GM19372 (cell line): ENCODE data around the gene OR1K1.
"Not testable (repeated sequence)": the region's sequence is repeated elsewhere in the genome, so short reads cannot be mapped to it uniquely, and the experiment has no call there.

Experiments
- ATAC-seq: cut with Tn5 transposase; IDR thresholded peaks from one replicate; pipeline ENCODE4 v1.9.1; 2021; ENCODE audit warnings: mild to moderate bottlenecking, low read depth, moderate library complexity; ENCODE audit not compliant: unreplicated experiment

The OR1K1 gene

DNA sequence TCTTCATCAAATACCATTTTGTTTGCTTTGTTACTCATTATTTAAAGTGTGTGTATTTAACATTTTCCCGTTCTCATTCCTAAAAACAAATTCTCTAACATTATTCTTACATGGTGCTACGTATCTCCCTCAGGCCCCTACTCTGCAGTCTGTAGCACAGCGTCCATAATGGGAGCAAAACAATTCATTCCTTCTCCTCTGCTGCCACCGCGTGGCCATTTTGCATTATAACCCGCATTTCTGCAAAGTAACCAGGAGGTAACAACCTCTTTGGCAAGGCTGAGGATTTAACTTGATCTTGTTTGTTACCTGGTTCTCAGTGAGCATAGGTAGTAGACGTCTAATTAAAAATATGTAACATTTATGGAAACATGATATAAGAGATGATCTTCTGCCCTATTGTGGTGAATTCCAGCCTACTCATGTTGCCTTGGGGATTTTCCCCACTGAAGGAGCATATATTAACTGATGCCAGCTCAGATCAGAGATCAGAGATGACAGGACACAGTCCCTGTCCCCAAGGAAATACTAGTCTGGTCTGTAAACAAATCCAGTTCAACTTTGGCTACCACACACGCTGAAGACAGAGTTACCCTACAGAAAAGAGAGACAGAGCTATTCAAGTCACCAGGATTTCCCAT is 10.5 kb downstream of the OR1K1 start:
- peak; percentile 86 for ATAC-seq

DNA sequence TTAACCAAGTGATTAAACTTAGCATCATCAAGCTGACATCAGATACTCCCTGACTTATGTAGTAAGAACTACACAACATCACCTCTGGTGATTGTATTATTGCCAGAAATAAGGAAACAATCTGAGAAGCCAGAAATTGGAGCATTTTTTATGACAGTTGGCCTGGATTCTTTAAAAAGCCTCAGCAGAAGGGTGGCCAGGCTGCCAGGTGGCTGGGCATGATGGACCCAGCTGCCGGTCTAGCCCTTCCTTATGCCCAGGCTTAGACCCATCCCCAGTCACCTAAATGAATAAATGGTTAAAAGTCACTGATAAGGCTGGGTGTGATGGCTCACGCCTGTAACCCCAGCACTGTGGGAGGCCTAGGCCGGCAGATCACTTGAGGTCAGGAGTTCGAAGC is 12.8 kb downstream of the OR1K1 start:
- no peak for ATAC-seq

DNA sequence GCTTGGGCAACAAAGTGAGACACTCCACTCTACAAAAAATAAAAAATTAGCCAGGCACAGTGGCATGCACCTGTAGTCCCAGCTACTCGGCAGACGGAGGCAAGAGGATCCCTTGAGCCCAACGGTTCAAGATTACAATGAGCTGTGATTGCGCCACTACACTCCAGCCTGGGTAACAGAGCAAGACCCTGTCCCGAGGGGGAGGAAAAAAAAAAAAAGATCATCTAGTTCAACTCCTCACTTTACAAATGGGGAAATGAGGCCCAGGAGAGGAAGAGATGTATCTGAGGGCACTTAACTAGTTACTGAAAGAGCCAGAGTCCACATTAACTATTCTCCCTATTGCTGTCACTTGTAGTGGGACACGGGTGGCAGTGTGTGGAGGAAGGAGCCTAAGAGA is 14.6 kb downstream of the OR1K1 start:
- no peak for ATAC-seq

DNA sequence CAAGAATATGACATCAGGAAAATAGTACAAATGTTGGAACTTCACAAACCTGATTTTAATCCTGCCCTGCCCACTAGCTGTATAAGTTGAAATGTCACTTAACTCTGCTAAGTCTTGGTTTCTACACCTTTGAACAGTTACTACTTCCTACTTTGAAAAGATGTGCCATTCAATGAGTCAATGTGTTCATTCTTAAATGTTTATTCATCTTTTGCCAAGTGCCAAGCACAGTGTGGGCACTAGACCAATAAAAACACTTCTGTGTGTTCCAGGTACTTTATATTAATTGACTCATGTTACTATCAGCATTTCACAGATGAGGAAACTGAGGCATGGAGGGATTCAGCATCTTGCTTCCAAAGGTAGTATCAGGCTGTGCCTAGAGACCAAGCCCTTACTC is 15.6 kb downstream of the OR1K1 start:
- no peak for ATAC-seq

DNA sequence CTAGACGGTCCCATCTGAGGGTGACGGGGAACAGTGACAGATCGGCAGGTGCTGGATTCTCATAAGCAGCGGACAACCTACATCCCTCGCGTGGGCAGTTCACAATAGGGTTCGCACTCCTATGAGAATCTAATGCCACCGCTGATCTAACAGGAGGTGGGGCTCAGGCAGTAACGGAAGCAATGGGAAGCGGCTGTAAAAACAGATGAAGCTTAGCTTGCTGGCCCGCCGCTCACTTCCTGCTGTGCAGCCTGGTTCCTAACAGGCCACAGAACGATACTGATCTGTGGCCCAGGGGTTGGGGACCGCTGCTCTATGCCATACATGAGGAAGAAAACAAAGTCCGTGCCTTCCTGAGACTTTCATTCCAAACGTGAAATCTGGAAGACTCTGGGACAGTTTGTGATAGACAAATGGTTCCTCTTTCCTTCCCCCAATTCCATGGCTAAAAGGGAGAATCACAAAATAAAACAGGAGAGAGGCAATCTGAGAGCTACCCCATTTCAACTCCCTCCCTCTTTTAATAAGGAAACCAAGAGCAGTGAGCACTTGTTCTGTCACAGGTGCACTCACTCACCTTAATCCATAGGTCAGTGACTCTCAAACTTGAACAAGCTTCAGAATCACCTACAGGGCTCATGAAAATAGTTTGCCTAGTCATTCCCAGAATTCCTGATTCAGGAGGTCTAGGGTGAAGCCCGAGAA is 16.4 kb downstream of the OR1K1 start:
- ATAC-seq, result no peak

DNA sequence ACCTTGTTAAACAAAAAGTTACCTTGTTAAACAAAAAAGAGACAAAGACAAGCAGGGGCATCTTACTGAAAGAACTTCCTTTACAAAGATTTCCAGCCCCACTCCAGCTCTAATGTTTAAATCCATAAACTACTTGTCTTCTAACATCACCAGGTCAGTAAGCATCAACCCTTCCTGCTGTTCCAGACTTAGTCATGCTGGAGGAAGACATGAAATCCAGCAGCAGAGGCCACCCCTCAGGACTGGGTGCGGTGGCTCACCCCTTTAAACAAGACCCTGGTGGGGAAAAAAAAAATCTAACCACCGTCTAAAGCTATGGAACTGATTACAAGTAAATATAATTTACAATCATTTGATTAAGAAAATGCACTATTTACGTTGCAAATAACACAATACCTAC is 19.4 kb downstream of the OR1K1 start:
- no peak for ATAC-seq

DNA sequence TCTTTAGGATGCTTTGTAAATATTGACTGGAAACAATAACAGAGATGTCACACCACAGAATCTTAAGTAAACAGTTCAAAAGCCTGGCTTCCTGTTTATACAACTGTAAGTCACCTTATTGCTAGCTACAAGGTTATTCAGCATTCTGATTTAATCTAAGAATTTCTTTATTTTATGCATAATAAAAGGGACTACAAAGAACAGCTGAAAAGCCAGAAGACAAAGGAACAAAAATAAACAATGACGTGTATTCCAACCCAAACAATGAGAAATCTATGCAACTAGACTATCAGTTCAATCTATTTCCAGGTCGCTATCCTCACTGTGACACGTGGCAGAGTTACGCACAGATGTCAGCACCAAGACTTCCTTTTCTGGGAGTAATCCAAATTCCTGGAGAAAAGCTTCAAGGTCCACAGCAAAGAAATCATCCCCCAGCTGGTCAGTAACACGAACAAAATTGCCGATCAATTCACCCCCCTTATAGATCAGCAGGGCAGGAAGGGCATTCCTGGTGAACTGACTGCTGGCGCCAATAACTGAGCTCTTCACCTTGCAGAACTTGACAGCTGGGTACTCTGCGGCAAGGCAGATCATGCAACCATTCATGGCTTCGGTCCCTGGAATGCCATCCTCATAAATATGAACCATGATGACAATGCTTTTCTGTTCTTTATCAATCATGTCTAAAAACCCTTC is 20.0 kb downstream of the OR1K1 start:
- no peak for ATAC-seq

DNA sequence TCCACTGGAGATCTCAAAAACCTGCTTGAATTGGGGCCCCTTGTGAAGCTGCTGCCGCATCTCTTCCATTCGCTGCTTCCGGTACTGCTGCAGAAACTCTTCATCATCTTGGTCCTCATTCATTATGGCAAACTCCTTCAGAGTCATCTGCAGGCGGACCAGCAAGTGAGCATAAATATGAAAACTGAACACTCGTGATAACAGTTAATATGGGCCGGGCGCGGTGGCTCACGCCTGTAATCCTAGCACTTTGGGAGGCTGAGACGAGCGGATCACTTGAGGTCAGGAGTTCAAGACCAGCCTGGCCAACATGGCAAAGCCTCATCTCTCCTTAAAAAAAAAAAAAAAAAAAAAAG is 20.5 kb downstream of the OR1K1 start:
- no peak for ATAC-seq

DNA sequence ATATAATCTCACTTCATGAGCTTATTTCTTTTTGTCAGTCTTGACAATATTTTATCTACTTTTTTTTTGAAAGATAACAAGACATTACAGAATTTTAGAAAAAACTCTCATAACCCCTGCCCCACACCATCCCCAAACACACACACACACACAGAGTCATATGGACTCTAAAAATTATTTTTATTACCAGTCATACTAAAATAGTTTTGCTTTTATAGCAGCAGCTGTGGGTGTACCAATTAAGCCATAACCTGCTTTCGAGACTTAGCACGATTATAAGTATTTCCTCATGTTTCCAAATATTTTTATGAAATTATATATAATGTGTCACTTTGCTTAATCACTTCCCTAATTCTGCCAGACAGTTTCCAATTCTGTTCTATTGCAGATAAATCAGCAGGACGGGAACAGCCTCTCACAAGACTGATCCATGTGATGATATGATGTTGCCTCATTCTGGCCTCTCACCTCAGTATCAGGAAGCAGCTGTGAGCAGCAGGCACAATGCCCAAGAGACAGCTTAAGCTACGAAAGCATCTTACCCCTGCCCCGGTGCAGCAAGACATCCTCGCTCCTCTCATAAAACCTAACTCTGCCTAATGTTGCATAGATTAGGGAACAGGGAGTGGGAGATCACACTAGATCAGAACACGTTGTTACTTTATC is 21.5 kb downstream of the OR1K1 start:
- no peak for ATAC-seq

DNA sequence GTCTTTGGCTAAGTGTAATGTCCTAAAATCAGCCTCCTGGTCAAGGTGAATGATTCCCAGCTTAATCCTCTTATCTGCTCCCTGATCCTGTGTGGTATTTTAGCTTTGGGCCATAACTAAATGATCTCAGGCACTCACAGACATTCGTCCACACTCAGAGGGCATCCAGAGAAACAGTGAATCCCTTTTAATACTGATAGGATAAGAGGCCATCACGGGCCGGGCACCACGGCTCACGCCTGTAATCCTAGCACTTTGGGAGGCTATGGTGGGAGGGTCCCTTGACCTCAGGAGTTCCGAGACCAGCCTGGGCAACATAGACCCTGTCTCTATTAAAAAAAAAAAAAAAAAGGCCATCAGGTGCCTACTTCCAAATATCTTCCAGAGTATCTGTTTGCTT is 22.1 kb downstream of the OR1K1 start:
- no peak for ATAC-seq

DNA sequence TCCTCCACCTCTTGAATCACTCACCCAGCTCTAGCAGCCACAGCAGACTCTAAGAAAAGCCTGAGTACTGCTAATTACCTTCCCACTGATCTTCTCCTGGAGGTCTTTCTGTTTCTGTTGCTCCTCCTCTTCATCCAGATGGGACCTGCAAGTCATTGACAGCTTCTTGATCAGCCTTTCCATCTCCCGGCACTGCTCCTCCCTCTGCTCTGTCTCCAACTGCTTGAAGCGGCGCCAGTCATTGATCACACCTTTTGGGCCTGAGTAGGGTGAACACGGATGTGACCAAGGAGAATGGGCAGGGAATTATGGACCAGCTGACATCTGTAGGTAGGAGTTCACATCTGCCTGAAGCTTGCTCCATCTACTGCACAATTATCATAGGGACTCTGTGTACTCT is 23.0 kb downstream of the OR1K1 start:
- no peak for ATAC-seq

DNA sequence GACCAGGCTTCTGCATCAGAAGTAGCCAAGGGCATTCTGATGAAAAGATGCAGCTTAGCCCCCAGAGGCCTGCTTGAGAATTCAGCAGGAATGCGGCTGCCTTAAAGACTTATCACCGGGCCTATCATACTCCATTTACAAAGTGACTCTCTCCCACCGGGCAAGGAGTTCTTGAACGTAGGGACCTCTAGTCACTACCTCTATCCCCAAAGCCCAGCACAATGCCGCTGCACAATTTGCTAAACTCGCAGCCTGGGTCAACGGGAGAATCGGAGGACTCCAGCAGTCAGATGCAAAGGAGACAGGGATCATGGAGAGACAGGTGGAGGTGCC is 27.8 kb downstream of the OR1K1 start:
- ATAC-seq, result peak; percentile 3

DNA sequence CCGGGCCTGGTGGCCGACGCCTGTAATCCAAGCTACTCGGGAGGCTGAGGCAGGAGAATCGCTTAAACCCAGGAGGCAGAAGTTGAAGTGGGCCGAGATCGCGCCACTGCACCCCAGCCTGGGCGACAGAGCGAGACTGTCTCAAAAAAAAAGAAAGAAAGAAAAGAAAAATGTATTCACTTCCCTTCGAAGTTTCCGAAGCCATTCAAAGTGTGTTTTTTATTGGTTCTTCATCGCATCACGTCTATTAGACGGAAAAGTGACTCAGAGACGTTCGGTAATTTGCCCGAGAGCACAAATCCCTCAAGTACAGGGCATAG is 29.0 kb downstream of the OR1K1 start:
- not testable (repeated sequence) for ATAC-seq

DNA sequence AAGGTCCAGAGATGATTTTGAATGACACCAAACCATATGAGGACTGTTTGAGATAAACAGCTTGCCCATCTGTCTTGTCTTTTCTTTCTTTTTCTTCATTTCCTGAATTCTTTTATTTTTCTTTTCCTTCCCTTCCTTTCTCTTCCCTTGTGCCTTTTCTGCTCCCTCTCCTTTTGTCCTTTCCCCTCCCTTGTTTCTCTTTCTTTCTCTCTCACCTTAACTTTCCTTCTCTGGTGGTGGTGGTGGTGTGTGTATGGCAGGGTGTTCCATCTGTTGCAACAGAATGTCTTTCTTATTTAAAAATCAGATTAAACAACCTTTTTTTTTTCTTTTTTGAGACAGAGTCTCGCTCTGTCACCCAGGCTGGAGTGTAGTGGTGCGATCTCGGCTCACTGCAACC is 32.3 kb downstream of the OR1K1 start:
- no peak for ATAC-seq

DNA sequence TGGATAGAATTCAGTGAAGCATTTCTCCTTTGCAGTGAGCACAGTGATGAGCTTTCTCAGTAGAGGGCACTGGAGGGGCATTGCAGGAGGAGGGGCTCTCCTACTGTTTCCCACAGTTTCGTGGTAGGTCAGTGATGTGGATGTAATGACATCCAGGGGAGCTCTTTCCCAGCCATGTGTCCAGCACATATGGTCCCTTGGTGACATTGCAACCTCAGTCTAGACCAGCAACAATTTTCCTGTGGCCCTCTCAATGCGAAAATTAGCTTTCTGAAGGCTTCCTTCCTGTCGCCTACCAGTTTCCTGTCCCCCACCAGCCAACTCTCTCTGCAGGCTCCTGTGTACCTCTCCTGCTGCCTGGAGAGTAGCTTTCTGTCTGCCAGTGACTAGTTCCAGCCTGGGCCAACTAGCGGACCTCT is 35.4 kb downstream of the OR1K1 start:
- ATAC-seq, result no peak

DNA sequence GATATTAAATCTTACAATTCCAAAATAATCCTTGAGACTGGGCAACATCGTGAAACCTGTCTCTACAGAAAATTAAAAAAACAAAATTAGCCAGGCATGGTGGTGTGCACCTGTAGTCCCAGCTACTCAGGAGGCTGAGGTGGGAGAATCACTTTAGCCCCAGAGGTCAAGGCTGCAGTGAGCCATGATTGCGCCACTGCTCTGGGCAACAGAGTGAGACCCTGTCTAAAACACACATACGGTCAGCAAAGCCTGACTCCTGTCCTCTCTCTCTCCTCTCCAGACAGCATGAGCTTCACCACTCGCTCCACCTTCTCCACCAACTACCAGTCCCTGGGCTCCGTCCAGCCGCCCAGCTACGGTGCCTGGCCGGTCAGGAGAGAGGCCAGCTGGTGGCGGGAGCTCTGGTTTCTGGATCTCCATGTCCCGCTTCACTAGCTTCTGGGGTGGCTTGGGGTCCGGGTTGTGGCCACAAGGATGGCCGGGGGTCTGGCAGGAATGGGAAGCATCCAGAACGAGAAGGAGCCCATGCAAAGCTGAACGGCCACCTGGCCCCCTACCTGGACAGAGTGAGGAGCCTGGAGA is 37.4 kb downstream of the OR1K1 start:
- no peak for ATAC-seq

DNA sequence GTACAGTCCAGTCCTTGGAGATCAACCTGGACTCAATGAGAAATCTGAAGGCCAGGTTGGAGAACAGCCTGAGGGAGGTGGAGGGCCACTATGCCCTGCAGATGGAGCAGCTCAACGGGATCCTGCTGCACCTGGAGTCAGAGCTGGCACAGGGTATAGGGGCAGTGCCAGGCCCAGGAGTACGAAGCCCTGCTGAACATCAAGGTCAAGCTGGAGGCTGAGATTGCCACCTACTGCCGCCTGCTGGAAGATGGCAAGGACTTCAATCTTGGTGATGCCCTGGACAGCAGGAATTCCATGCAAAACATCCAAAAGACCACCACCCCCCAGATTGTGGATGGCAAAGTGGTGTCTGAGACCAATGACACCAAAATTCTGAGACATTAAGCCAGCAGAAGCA is 38.5 kb downstream of the OR1K1 start:
- not testable (repeated sequence) for ATAC-seq

DNA sequence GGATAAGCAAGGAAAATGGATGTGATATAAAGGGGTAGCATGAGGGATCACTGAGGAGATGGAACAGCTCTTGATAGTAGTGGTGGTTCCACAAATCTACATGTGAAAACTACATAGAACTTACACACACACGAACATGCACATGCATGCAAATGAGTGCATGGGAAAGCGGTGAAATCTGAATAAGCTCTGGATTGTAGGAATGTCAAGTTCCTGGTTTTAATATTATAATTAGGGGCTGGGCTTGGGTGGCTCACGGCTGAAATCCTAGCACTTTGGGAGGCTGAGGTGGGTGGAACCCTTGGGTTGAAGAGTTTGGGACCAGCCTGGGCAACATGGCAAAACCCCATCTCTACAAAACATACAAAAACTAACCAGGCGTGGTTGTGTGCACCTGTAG is 41.6 kb downstream of the OR1K1 start:
- ATAC-seq, result no peak

DNA sequence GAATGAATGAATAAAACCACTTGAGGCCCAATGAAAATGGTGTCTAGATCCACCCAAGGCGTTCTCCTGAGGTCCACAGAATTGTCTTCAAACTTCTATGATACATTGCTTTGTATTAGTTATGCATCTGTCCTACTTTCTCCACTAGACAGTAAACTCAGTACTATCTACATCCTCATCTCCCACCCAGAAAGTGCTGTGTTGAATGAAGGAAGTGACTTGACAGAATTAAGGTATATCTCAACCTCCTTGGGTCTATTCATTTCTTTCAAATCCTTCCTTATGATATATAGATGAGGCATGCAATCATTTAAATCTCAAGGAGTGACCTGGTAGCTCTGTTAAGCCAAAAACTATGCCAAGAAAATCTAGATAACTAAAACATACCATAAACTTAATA is 44.2 kb downstream of the OR1K1 start:
- ATAC-seq, result no peak

DNA sequence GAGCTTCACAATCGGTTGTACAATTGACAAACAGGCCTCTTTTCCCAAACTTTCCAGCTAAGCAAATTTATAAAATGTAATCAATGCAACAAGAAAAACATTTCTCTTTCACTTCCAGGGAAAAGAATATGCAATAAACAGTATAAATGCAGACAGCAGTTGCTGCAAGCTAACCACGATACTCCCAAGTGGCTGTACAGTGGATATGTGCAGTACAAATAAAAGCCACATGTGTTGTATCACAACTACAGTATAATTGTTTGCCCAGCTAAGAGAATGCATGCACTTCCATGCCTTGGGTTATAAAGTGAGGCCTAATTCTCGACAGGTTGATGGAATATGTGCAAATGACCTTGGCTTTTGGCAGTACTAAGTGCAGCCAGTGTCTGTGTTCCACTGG is 45.2 kb downstream of the OR1K1 start:
- ATAC-seq, result no peak

DNA sequence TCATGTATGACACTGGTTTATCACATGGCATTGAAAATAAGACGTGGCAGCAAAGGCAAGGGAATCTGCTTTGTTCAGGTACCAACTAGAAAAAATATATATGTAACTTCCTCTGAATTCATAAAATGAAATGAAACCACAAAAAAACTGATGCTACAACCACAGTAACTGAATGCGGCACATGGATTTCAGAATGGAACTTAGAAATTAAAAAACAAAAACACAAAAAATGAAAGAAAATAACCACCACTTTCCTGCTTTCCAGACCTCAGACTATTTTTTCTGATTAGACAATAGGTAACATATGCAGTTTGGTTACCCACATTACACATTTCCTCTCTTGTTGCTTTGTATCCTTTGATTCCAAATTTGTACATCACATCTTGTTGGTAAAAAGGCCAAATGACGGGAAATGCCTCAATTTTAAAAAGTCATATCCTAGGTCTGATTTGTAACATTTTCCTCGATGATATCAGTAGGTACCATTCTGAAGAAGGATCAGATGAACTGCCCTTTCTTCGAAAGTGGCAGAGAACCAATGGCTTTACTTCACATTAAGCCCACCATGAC is 46.5 kb downstream of the OR1K1 start:
- no peak for ATAC-seq
